Choroid plexus epithelial cell (primary cell): ENCODE measurements around the gene STAB1.

Source experiments
- DNase-seq: peaks from one replicate; pipeline ENCODE4 v3.0.0-alpha.2; 2010; ENCODE audit warnings: low read depth
- H3K4me3 ChIP-seq: 2 replicates; pipeline ENCODE4 v1.5.1; 2011; ENCODE audit warnings: low read depth, mild to moderate bottlenecking, control low read depth, low read length, moderate library complexity
- CTCF ChIP-seq: conservative IDR thresholded peaks from 2 replicates; pipeline ENCODE4 v1.5.1; 2011; ENCODE audit warnings: low read depth, mild to moderate bottlenecking, control low read depth, inconsistent platforms, low read length, moderate library complexity

The STAB1 gene

GRCh38 chr3:52494886-52495495, at the start of gene STAB1:
STAB1 (plus strand) TSS chr3:52495338; CDS start chr3:52495414, 76 bp downstream.
- no peak for TF ChIP-seq CTCF
- no peak within 1 kb of the TSS for H3K4me3 ChIP-seq
- DNase-seq, result peak; percentile 17

GRCh38 chr3:52446042-52446441, 49.1 kb upstream of the STAB1 start:
- no peak for DNase-seq
- no peak overlapping the region for H3K4me3 ChIP-seq
- TF ChIP-seq CTCF, result peak; percentile 9

- TF ChIP-seq CTCF, result peak; percentile 100
- no peak overlapping the region for H3K4me3 ChIP-seq
- peak; percentile 58 for DNase-seq
Measured at GRCh38 chr3:52446631-52447511, 48.3 kb upstream of the STAB1 start.

GRCh38 chr3:52447512-52448355, 47.4 kb upstream of the STAB1 start:
- H3K4me3 ChIP-seq, result no peak overlapping the region
- no peak for DNase-seq
- no peak for TF ChIP-seq CTCF

GRCh38 chr3:52450489-52451236, 44.5 kb upstream of the STAB1 start:
- no peak overlapping the region for H3K4me3 ChIP-seq
- DNase-seq, result no peak
- TF ChIP-seq CTCF, result no peak
